DMS153 treated with DMSO at 0.1 percent for 48 hours (cell line): ENCODE data around the gene SNORC.

Experiments used
- DNase-seq: peaks from one replicate; lab custom pipeline; 2025; ENCODE audit not compliant: unreplicated experiment; lab: John Stamatoyannopoulos, UW

Gene SNORC

GRCh38 chr2:232869138-232870017, 686 bp upstream of the SNORC start:
- DNase-seq = no peak

- no peak for DNase-seq
Observed at GRCh38 chr2:232870766-232871371, 805 bp downstream of the SNORC start.

GRCh38 chr2:232871418-232871834, 1.4 kb downstream of the SNORC start:
- no peak for DNase-seq

- DNase-seq = no peak
Observed at GRCh38 chr2:232871835-232872736, 2.0 kb downstream of the SNORC start.

GRCh38 chr2:232872826-232873225, 2.8 kb downstream of the SNORC start:
- DNase-seq = no peak

- no peak for DNase-seq
Observed at GRCh38 chr2:232873292-232873908, 3.3 kb downstream of the SNORC start.

GRCh38 chr2:232873909-232874641, 4.0 kb downstream of the SNORC start:
- DNase-seq = no peak

- no peak for DNase-seq
Observed at GRCh38 chr2:232874677-232875223, 4.7 kb downstream of the SNORC start.

GRCh38 chr2:232875256-232876121, 5.4 kb downstream of the SNORC start:
- DNase-seq = no peak

GRCh38 chr2:232876161-232876977, 6.3 kb downstream of the SNORC start:
- no peak for DNase-seq

GRCh38 chr2:232876978-232877441, 6.9 kb downstream of the SNORC start:
- no peak for DNase-seq

- no peak for DNase-seq
Observed at GRCh38 chr2:232877940-232878511, 8.0 kb downstream of the SNORC start.

- DNase-seq = no peak
Observed at GRCh38 chr2:232878855-232879617, 9.0 kb downstream of the SNORC start.

GRCh38 chr2:232879618-232880494, 9.8 kb downstream of the SNORC start:
- no peak for DNase-seq

GRCh38 chr2:232880764-232881351, 10.8 kb downstream of the SNORC start:
- no peak for DNase-seq

GRCh38 chr2:232882085-232882484, 12.0 kb downstream of the SNORC start:
- DNase-seq = no peak
